WERI-Rb-1 (cell line): ENCODE measurements around the gene ELOVL4.

Source experiments
- DNase-seq: peaks from one replicate; pipeline ENCODE4 v3.0.0-alpha.2; 2020
- H3K27ac ChIP-seq: fragments of 250-450 bp; sonication (Bioruptor Pico); 2 replicates; pipeline ENCODE4 v1.5.1; 2020; ENCODE audit warnings: mild to moderate bottlenecking, moderate library complexity
- H3K27me3 ChIP-seq: fragments of 250-450 bp; sonication (Bioruptor Pico); 2 replicates; pipeline ENCODE4 v1.5.1; 2021; ENCODE audit warnings: mild to moderate bottlenecking, low read depth, moderate library complexity; ENCODE audit not compliant: insufficient read depth, severe bottlenecking
- H3K36me3 ChIP-seq: fragments of 250-450 bp; sonication (Bioruptor Pico); 2 replicates; pipeline ENCODE4 v1.5.1; 2020; ENCODE audit warnings: mild to moderate bottlenecking, moderate library complexity
- H3K4me3 ChIP-seq: 2 replicates; pipeline ENCODE4 v1.5.1; 2011; ENCODE audit warnings: low read depth, mild to moderate bottlenecking, control low read depth, low read length
- H3K9me3 ChIP-seq: fragments of 250-450 bp; sonication (Bioruptor Pico); 2 replicates; pipeline ENCODE4 v1.5.1; 2021; ENCODE audit warnings: mild to moderate bottlenecking, moderate library complexity; ENCODE audit not compliant: severe bottlenecking
- CTCF ChIP-seq: IDR thresholded peaks from 2 replicates; pipeline ENCODE4 v1.5.1; 2011; ENCODE audit warnings: low read depth, mild to moderate bottlenecking, control low read depth, inconsistent platforms, low read length

Gene ELOVL4

GRCh38 chr6:79909517-79909916, 37.8 kb downstream of the ELOVL4 start:
- TF ChIP-seq CTCF, result no peak
- no peaks in the 10 kb centered on the region for H3K27me3 ChIP-seq
- H3K27ac ChIP-seq, result no peak overlapping the region
- H3K36me3 ChIP-seq, result no peaks in the 10 kb centered on the region
- no peak overlapping the region for H3K4me3 ChIP-seq
- no peaks in the 10 kb centered on the region for H3K9me3 ChIP-seq
- no peak for DNase-seq

GRCh38 chr6:79902046-79902445, 45.3 kb downstream of the ELOVL4 start:
- H3K36me3 ChIP-seq, result no peaks in the 10 kb centered on the region
- no peak for TF ChIP-seq CTCF
- H3K4me3 ChIP-seq, result no peak overlapping the region
- no peaks in the 10 kb centered on the region for H3K9me3 ChIP-seq
- H3K27ac ChIP-seq, result no peak overlapping the region
- H3K27me3 ChIP-seq, result peaks cover 13% of the 10 kb centered on the region
- no peak for DNase-seq

- no peak for TF ChIP-seq CTCF
- no peak for DNase-seq
- Histone ChIP-seq H3K4me3 (no peak overlapping the region), H3K9me3 (no peaks in the 10 kb centered on the region), H3K27ac (no peak overlapping the region), H3K27me3 (peaks cover 13% of the 10 kb centered on the region), H3K36me3 (no peaks in the 10 kb centered on the region)
Observed at GRCh38 chr6:79898076-79898475, 49.3 kb downstream of the ELOVL4 start.

- TF ChIP-seq CTCF, result no peak
- Histone ChIP-seq H3K9me3 (no peaks in the 10 kb centered on the region), H3K27ac (no peak overlapping the region), H3K36me3 (no peaks in the 10 kb centered on the region), H3K4me3 (no peak overlapping the region), H3K27me3 (no peaks in the 10 kb centered on the region)
- DNase-seq, result no peak
Observed at GRCh38 chr6:79896075-79896449, 51.3 kb downstream of the ELOVL4 start.

GRCh38 chr6:79895382-79896074, 51.8 kb downstream of the ELOVL4 start:
- H3K27ac ChIP-seq, result no peak overlapping the region
- no peaks in the 10 kb centered on the region for H3K36me3 ChIP-seq
- H3K27me3 ChIP-seq, result no peaks in the 10 kb centered on the region
- no peaks in the 10 kb centered on the region for H3K9me3 ChIP-seq
- TF ChIP-seq CTCF, result no peak
- DNase-seq, result no peak
- no peak overlapping the region for H3K4me3 ChIP-seq

- no peak for DNase-seq
- Histone ChIP-seq H3K36me3 (no peaks in the 10 kb centered on the region), H3K27ac (no peak overlapping the region), H3K4me3 (no peak overlapping the region), H3K9me3 (no peaks in the 10 kb centered on the region), H3K27me3 (no peaks in the 10 kb centered on the region)
- TF ChIP-seq CTCF, result no peak
Observed at GRCh38 chr6:79894939-79895338, 52.4 kb downstream of the ELOVL4 start.
